ACC112 (cell line): Measurements from ENCODE around the gene A1CF.
A peak's percentile ranks its signal among the peaks of the same experiment; 100 is the strongest.

Source experiments
- H2AFZ ChIP-seq: fragments of 200-600 bp; sonication (generic); one replicate; pipeline ENCODE4 v1.6.0; 2017; ENCODE audit warnings: antibody characterized with exemption, low read length; ENCODE audit not compliant: unreplicated experiment
- H3K27ac ChIP-seq: fragments of 200-600 bp; sonication (generic); 2 replicates; pipeline ENCODE4 v1.5.1; 2014; ENCODE audit warnings: low read depth, mild to moderate bottlenecking, antibody characterized with exemption, low read length, moderate library complexity
- H3K27me3 ChIP-seq: fragments of 200-600 bp; sonication (generic); 2 replicates; pipeline ENCODE4 v1.6.1; 2014; ENCODE audit warnings: mild to moderate bottlenecking, antibody characterized with exemption, low read length, moderate library complexity, mixed read lengths; ENCODE audit not compliant: insufficient read depth
- H3K36me3 ChIP-seq: fragments of 200-600 bp; sonication (generic); 2 replicates; pipeline ENCODE4 v1.6.1; 2016; ENCODE audit warnings: mild to moderate bottlenecking, antibody characterized with exemption, low read length, moderate library complexity, mixed read lengths; ENCODE audit not compliant: insufficient read depth
- H3K4me1 ChIP-seq: fragments of 200-600 bp; sonication (generic); one replicate; pipeline ENCODE4 v1.6.1; 2016; ENCODE audit warnings: low read length, mixed read lengths; ENCODE audit not compliant: insufficient read depth, unreplicated experiment, control insufficient read depth
- H3K4me3 ChIP-seq: fragments of 200-600 bp; sonication (generic); 2 replicates; pipeline ENCODE4 v1.5.1; 2014; ENCODE audit warnings: mild to moderate bottlenecking, low read depth, low read length
- H3K79me2 ChIP-seq: fragments of 200-600 bp; sonication (generic); one replicate; pipeline ENCODE4 v1.6.0; 2016; ENCODE audit warnings: low read length; ENCODE audit not compliant: control insufficient read depth, unreplicated experiment, insufficient read depth

Gene A1CF

DNA sequence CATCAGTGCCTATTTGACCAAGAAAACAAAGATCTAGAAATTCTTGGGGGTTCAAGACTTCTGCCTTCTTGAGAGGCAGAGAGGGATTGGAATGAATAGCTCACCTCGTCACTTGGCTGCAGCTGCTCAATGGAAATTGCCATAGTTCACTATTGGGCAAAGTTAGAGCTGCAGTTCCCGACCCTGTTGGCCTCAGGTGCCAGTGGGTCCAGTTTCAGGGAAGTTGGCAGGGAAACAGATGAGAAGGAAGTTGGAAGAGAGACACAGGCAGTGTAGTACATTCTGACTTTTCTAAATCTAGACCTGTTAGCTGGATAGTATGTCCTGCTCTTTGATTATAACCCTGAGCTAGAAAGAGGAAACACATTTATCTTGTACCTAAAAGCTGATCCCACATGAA, 19.1 kb downstream of the A1CF start:
- Histone ChIP-seq H3K27me3 (peaks cover 1% of the 10 kb centered on the region), H3K79me2 (no peaks in the 10 kb centered on the region), H3K4me1 (no peaks in the 10 kb centered on the region), H3K27ac (no peak overlapping the region), H2AFZ (no peak overlapping the region), H3K36me3 (no peaks in the 10 kb centered on the region), H3K4me3 (no peak overlapping the region)

- no peak overlapping the region for H3K27ac ChIP-seq
- no peaks in the 10 kb centered on the region for H3K4me1 ChIP-seq
- no peaks in the 10 kb centered on the region for H3K79me2 ChIP-seq
- H2AFZ ChIP-seq = no peak overlapping the region
- no peaks in the 10 kb centered on the region; the same call in 1 of the 2 replicates for H3K27me3 ChIP-seq
- H3K36me3 ChIP-seq = no peaks in the 10 kb centered on the region
- H3K4me3 ChIP-seq = no peak overlapping the region
These were observed 22.7 kb downstream of the A1CF start for GRCh38 chr10:50862719-50863118.

- no peak overlapping the region for H3K27ac ChIP-seq
These were observed 24.1 kb downstream of the A1CF start for GRCh38 chr10:50861370-50861769.

GRCh38 chr10:50857579-50857978, 27.8 kb downstream of the A1CF start:
- Histone ChIP-seq H2AFZ (no peak overlapping the region), H3K4me1 (no peaks in the 10 kb centered on the region), H3K27me3 (no peaks in the 10 kb centered on the region), H3K79me2 (no peaks in the 10 kb centered on the region), H3K27ac (no peak overlapping the region), H3K4me3 (no peak overlapping the region), H3K36me3 (no peaks in the 10 kb centered on the region)

More at GRCh38 chr10:50861370-50861769, 24.1 kb downstream of the A1CF start:
- no peaks in the 10 kb centered on the region for H3K79me2 ChIP-seq
- H2AFZ ChIP-seq = no peak overlapping the region
- no peaks in the 10 kb centered on the region; the same call in 1 of the 2 replicates for H3K27me3 ChIP-seq
- no peak overlapping the region for H3K4me3 ChIP-seq
- no peaks in the 10 kb centered on the region for H3K36me3 ChIP-seq
- no peaks in the 10 kb centered on the region for H3K4me1 ChIP-seq

DNA sequence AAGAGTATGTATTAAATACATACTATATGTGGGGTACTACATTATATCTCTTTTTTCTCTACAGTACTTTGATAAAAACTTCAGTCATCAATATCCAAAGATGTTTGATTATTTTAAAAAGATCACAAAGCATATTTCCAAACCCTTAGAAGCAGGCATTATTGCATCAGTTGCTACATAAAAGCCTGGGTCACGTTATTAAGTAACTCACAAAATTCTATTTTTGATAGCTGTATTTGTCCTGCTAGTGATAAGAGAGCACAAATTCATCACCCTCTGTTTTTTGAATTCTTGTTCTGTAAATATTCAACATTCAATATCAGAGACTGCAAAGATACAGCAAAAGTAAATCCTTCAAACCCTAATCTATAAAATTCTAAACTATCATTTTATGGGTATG, 30.0 kb downstream of the A1CF start:
- Histone ChIP-seq H3K36me3 (no peaks in the 10 kb centered on the region), H3K4me3 (no peak overlapping the region), H3K27me3 (no peaks in the 10 kb centered on the region), H3K4me1 (peaks cover 7% of the 10 kb centered on the region), H3K79me2 (no peaks in the 10 kb centered on the region), H3K27ac (no peak overlapping the region), H2AFZ (no peak overlapping the region)

DNA sequence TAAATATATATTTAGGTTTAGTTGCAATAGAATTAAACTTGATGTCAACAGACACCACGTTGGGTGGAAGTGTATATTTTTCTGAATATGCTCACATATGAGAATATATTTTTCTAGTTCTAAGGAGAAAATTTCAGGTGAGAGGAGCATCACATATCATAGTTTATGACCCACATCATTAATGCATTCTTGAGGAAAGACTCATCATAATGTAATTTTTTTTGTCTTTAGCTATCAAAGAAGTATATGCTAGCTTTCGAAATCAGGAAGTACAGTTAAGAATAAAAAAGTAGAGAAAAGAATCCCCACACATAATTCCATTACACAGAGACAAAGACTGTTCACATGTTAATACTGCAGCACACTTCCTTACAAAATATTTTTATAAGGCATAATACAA, 30.4 kb downstream of the A1CF start:
- Histone ChIP-seq H2AFZ (no peak overlapping the region), H3K79me2 (no peaks in the 10 kb centered on the region), H3K27ac (no peak overlapping the region), H3K27me3 (no peaks in the 10 kb centered on the region), H3K4me3 (no peak overlapping the region), H3K36me3 (no peaks in the 10 kb centered on the region), H3K4me1 (peaks cover 10% of the 10 kb centered on the region)

- H3K4me1 ChIP-seq = peaks cover 13% of the 10 kb centered on the region
- H3K27ac ChIP-seq = no peak overlapping the region
- H3K27me3 ChIP-seq = no peaks in the 10 kb centered on the region
- H3K36me3 ChIP-seq = no peaks in the 10 kb centered on the region
- H3K4me3 ChIP-seq = no peak overlapping the region
- H3K79me2 ChIP-seq = no peaks in the 10 kb centered on the region
- no peak overlapping the region for H2AFZ ChIP-seq
These were observed 31.9 kb downstream of the A1CF start for GRCh38 chr10:50853557-50853956.

DNA sequence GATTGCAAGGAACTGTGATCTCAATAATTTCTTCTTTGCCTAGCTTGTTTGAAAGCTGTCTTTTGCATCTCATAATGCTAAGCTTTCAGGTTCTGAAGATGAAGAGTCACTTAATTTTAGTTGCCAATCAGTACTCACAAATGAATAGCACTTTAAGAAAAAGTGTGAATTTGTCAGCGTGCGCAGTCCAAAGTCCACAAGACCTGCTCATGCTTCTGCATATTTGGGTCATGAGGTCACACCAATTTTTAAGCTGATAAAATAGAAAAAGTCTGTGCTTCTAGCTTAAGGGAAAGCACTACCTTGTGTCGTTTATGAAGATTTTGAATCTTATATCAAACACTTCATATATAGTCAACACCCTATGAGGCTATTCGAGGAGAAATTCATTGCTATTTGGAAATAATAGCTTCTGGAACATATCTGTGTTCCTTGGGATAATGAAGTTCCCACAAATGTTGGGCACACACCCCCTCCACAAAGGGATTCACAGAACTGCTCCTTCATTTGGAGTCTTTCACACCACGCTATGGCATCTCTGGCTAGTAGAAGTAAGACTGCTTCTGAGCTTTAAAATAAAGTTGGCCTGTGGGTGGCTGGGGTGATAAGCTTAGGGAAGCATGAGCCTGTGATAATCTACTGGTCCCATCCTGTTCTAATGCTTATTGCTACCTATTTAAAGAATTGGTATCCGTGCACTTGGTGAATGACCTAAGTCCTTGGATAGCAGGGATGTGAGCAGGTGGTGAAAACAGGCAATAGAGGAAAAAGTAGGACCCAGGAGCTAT, 33.3 kb downstream of the A1CF start:
- no peak overlapping the region for H3K4me3 ChIP-seq

GRCh38 chr10:50850578-50851230, 34.7 kb downstream of the A1CF start:
- Histone ChIP-seq H3K27ac (peak overlapping the region; percentile 4; the same call in 1 of the 2 replicates), H3K36me3 (no peaks in the 10 kb centered on the region), H3K27me3 (no peaks in the 10 kb centered on the region), H3K4me1 (peaks cover 24% of the 10 kb centered on the region), H2AFZ (no peak overlapping the region), H3K4me3 (no peak overlapping the region), H3K79me2 (no peaks in the 10 kb centered on the region)

More for the DNA sequence above, 33.3 kb downstream of the A1CF start:
- Histone ChIP-seq H3K27me3 (no peaks in the 10 kb centered on the region), H2AFZ (no peak overlapping the region), H3K27ac (no peak overlapping the region), H3K36me3 (no peaks in the 10 kb centered on the region), H3K4me1 (peaks cover 18% of the 10 kb centered on the region), H3K79me2 (no peaks in the 10 kb centered on the region)

DNA sequence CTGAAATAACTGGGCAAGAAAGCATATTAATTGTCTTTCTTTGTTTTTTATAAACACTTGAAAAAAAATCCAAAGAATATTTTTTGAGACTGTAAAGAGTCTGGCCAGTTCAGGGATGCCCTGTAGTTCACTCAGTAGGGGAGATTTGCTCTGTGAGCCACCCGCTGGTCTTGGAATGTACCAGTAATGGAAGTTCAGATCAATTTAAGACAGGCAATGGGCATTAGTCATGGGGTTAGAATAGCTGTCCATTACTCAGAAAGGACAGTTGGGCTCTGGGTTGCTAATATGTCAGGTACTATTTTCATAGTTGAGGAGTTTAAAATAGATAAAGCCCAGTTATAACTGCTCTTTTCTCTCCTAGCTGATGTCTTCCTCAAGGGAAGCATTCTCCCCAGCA, 38.7 kb downstream of the A1CF start:
- Histone ChIP-seq H3K79me2 (no peaks in the 10 kb centered on the region), H3K4me1 (peaks cover 24% of the 10 kb centered on the region), H2AFZ (no peak overlapping the region), H3K36me3 (no peaks in the 10 kb centered on the region), H3K27me3 (no peaks in the 10 kb centered on the region), H3K4me3 (no peak overlapping the region), H3K27ac (no peak overlapping the region)

GRCh38 chr10:50837095-50837494, 48.3 kb downstream of the A1CF start:
- Histone ChIP-seq H3K79me2 (no peaks in the 10 kb centered on the region), H3K36me3 (no peaks in the 10 kb centered on the region), H3K27ac (no peak overlapping the region), H3K4me1 (no peaks in the 10 kb centered on the region), H3K27me3 (peaks cover 38% of the 10 kb centered on the region), H3K4me3 (no peak overlapping the region), H2AFZ (no peak overlapping the region)
